ENCODE measurements around the gene FAM228A. TPM values are rescaled to one million over a fixed set of nuclear protein-coding genes. Genes with fewer than 3 reads are reported as not detected.
A peak's percentile ranks its signal among the peaks of the same experiment; 100 is the strongest.

FAM228A gene
- total RNA-seq, 2 experiments from 2014 or later: 0.25 to 0.46 TPM

GRCh38 chr2:24231461-24231881, 56.6 kb downstream of the FAM228A start:
- H3K9me3 ChIP-seq (ENCODE audit: low read length): no peaks in the 10 kb centered on the region
- H3K9me2 ChIP-seq (ENCODE audit: insufficient read depth, low read length): no peaks in the 10 kb centered on the region
- no TSS peak for BruUV-seq (replicated peaks)
- TF ChIP-seq CTCF (conservative IDR thresholded peaks at IDR 0.05; ENCODE audit: low read length) (no peak), EZH2phosphoT487 (IDR thresholded peaks at IDR 0.05; ENCODE audit: borderline replicate concordance, low read depth, low read length) (no peak)
- POLR2A ChIA-PET: interaction anchor here (0.7 kb wide), 1 partner anchor 128 kb away, joined by 3 read pairs; no protein-coding TSS in a partner anchor
- no peak overlapping the region for H2AFZ ChIP-seq (ENCODE audit: low read length)
- H3K4me1 ChIP-seq (ENCODE audit: insufficient read depth, low read length, poor library complexity, severe bottlenecking): no peaks in the 10 kb centered on the region
- DNase-seq (ENCODE audit: low spot score): no peak
- H3K4me3 ChIP-seq (ENCODE audit: low read depth, low read length, poor library complexity, severe bottlenecking): no peak overlapping the region
- no peak overlapping the region for H3K27ac ChIP-seq (ENCODE audit: low read depth, low read length, poor library complexity, severe bottlenecking)
- H3K36me3 ChIP-seq (ENCODE audit: insufficient read depth, low read length): no peaks in the 10 kb centered on the region
- intact Hi-C loops (cut with micrococcal nuclease; ENCODE audit: unreplicated experiment): no loop called here
- H3K79me2 ChIP-seq (ENCODE audit: insufficient read depth, low read depth, low read length): no peaks in the 10 kb centered on the region
- no peaks in the 10 kb centered on the region for H4K20me1 ChIP-seq (ENCODE audit: insufficient read depth, low read length)
- CTCF ChIA-PET (ENCODE audit: unreplicated experiment): no interaction called here
- H3K4me2 ChIP-seq (ENCODE audit: low read length): no peak overlapping the region

GRCh38 chr2:24233321-24233720, 58.5 kb downstream of the FAM228A start:
- H3K4me1 ChIP-seq (ENCODE audit: insufficient read depth, low read length, poor library complexity, severe bottlenecking): no peaks in the 10 kb centered on the region
- CTCF ChIA-PET (ENCODE audit: unreplicated experiment): no interaction called here
- H4K20me1 ChIP-seq (ENCODE audit: insufficient read depth, low read length): no peaks in the 10 kb centered on the region
- no peak overlapping the region for H2AFZ ChIP-seq (ENCODE audit: low read length)
- no TSS peak for BruUV-seq (replicated peaks)
- H3K36me3 ChIP-seq (ENCODE audit: insufficient read depth, low read length): no peaks in the 10 kb centered on the region
- TF ChIP-seq CTCF (conservative IDR thresholded peaks at IDR 0.05; ENCODE audit: low read length): no peak
- no peak for TF ChIP-seq EZH2phosphoT487 (IDR thresholded peaks at IDR 0.05; ENCODE audit: borderline replicate concordance, low read depth, low read length)
- POLR2A ChIA-PET: interaction anchor here (0.7 to 1.2 kb wide), 2 partner anchors 10 to 840 kb away, joined by 3 to 4 read pairs; no protein-coding TSS in a partner anchor
- H3K27ac ChIP-seq (ENCODE audit: low read depth, low read length, poor library complexity, severe bottlenecking): no peak overlapping the region
- no peaks in the 10 kb centered on the region for H3K79me2 ChIP-seq (ENCODE audit: insufficient read depth, low read depth, low read length)
- no peaks in the 10 kb centered on the region for H3K9me2 ChIP-seq (ENCODE audit: insufficient read depth, low read length)
- DNase-seq (ENCODE audit: low spot score): no peak
- H3K9me3 ChIP-seq (ENCODE audit: low read length): no peaks in the 10 kb centered on the region
- H3K4me3 ChIP-seq (ENCODE audit: low read depth, low read length, poor library complexity, severe bottlenecking): no peak overlapping the region
- intact Hi-C loops (cut with micrococcal nuclease; ENCODE audit: unreplicated experiment): no loop called here
- H3K4me2 ChIP-seq (ENCODE audit: low read length): no peak overlapping the region

GRCh38 chr2:24237313-24237712, 62.5 kb downstream of the FAM228A start:
- ChIA-PET CTCF (ENCODE audit: unreplicated experiment) (no interaction called here), POLR2A (no interaction called here)
- DNase-seq (ENCODE audit: low spot score): peak; percentile 10
- H3K9me2 ChIP-seq (ENCODE audit: insufficient read depth, low read length): no peaks in the 10 kb centered on the region
- H3K36me3 ChIP-seq (ENCODE audit: insufficient read depth, low read length): no peaks in the 10 kb centered on the region
- TF ChIP-seq CTCF (conservative IDR thresholded peaks at IDR 0.05; ENCODE audit: low read length) (no peak; the same call in 1 of the 2 replicates), EZH2phosphoT487 (IDR thresholded peaks at IDR 0.05; ENCODE audit: borderline replicate concordance, low read depth, low read length) (no peak)
- H3K9me3 ChIP-seq (ENCODE audit: low read length): no peaks in the 10 kb centered on the region
- H3K27ac ChIP-seq (ENCODE audit: low read depth, low read length, poor library complexity, severe bottlenecking): no peak overlapping the region
- no TSS peak for BruUV-seq (replicated peaks)
- H3K79me2 ChIP-seq (ENCODE audit: insufficient read depth, low read depth, low read length): no peaks in the 10 kb centered on the region
- intact Hi-C loops (cut with micrococcal nuclease; ENCODE audit: unreplicated experiment): no loop called here
- H4K20me1 ChIP-seq (ENCODE audit: insufficient read depth, low read length): no peaks in the 10 kb centered on the region
- no peaks in the 10 kb centered on the region for H3K4me1 ChIP-seq (ENCODE audit: insufficient read depth, low read length, poor library complexity, severe bottlenecking)
- no peak overlapping the region for H2AFZ ChIP-seq (ENCODE audit: low read length)
- H3K4me2 ChIP-seq (ENCODE audit: low read length): no peak overlapping the region
- H3K4me3 ChIP-seq (ENCODE audit: low read depth, low read length, poor library complexity, severe bottlenecking): no peak overlapping the region
